ENCODE results near the gene MRPS22.

- TF ChIP-seq EZH2phosphoT487 (IDR thresholded peaks at IDR 0.05; ENCODE audit: borderline replicate concordance) (no peak), POLR2A (IDR thresholded peaks at IDR 0.05; ENCODE audit: borderline replicate concordance, extremely low read depth, insufficient read depth, insufficient read length) (no peak), ZNF274 (IDR thresholded peaks at IDR 0.05; ENCODE audit: low read depth, low read length) (no peak), JUND (IDR thresholded peaks at IDR 0.05) (no peak), EZH2 (IDR thresholded peaks at IDR 0.05) (no peak), SP1 (IDR thresholded peaks at IDR 0.05; ENCODE audit: low read depth) (no peak), YY1 (IDR thresholded peaks at IDR 0.05; ENCODE audit: extremely low read depth, insufficient replicate concordance, low read depth, low read length) (no peak), RAD21 (IDR thresholded peaks at IDR 0.05; ENCODE audit: low read depth) (no peak), TCF7L2 (IDR thresholded peaks at IDR 0.05; ENCODE audit: borderline replicate concordance, extremely low read depth, insufficient read depth, insufficient read length) (no peak), ELF1 (IDR thresholded peaks at IDR 0.05; ENCODE audit: borderline replicate concordance, low read depth) (no peak), SIN3A (IDR thresholded peaks at IDR 0.05; ENCODE audit: low read depth) (no peak)
- TF ChIP-seq, protein P1, sequence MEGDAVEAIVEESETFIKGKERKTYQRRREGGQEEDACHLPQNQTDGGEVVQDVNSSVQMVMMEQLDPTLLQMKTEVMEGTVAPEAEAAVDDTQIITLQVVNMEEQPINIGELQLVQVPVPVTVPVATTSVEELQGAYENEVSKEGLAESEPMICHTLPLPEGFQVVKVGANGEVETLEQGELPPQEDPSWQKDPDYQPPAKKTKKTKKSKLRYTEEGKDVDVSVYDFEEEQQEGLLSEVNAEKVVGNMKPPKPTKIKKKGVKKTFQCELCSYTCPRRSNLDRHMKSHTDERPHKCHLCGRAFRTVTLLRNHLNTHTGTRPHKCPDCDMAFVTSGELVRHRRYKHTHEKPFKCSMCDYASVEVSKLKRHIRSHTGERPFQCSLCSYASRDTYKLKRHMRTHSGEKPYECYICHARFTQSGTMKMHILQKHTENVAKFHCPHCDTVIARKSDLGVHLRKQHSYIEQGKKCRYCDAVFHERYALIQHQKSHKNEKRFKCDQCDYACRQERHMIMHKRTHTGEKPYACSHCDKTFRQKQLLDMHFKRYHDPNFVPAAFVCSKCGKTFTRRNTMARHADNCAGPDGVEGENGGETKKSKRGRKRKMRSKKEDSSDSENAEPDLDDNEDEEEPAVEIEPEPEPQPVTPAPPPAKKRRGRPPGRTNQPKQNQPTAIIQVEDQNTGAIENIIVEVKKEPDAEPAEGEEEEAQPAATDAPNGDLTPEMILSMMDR (IDR thresholded peaks at IDR 0.05 in 2 of 3, conservative IDR thresholded peaks at IDR 0.05 in 1 of 3; ENCODE audit: borderline replicate concordance in 1 of 3, insufficient read depth in 1 of 3, low read depth in 2 of 3, low read length in 2 of 3): no peak
- TF ChIP-seq, protein P2, sequence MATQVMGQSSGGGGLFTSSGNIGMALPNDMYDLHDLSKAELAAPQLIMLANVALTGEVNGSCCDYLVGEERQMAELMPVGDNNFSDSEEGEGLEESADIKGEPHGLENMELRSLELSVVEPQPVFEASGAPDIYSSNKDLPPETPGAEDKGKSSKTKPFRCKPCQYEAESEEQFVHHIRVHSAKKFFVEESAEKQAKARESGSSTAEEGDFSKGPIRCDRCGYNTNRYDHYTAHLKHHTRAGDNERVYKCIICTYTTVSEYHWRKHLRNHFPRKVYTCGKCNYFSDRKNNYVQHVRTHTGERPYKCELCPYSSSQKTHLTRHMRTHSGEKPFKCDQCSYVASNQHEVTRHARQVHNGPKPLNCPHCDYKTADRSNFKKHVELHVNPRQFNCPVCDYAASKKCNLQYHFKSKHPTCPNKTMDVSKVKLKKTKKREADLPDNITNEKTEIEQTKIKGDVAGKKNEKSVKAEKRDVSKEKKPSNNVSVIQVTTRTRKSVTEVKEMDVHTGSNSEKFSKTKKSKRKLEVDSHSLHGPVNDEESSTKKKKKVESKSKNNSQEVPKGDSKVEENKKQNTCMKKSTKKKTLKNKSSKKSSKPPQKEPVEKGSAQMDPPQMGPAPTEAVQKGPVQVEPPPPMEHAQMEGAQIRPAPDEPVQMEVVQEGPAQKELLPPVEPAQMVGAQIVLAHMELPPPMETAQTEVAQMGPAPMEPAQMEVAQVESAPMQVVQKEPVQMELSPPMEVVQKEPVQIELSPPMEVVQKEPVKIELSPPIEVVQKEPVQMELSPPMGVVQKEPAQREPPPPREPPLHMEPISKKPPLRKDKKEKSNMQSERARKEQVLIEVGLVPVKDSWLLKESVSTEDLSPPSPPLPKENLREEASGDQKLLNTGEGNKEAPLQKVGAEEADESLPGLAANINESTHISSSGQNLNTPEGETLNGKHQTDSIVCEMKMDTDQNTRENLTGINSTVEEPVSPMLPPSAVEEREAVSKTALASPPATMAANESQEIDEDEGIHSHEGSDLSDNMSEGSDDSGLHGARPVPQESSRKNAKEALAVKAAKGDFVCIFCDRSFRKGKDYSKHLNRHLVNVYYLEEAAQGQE (IDR thresholded peaks at IDR 0.05; ENCODE audit: low read depth): no peak
Observed at GRCh38 chr3:139358841-139359562, 15.2 kb downstream of the MRPS22 start.

Data from HCT116 (cell line).